ENCODE measurements around the gene CCDC15. TPM values are rescaled to one million over a fixed set of nuclear protein-coding genes. Genes with fewer than 3 reads are reported as not detected.

CCDC15 gene
- total RNA-seq, 2 experiments from 2014 or later = 7.7 to 8.8 TPM

- Mint-ChIP-seq H3K36me3 (ENCODE audit: low read depth) (no peaks in the 10 kb centered on the region), H3K4me1 (ENCODE audit: low read depth) (peaks cover 10% of the 10 kb centered on the region), H3K4me3 (no peak overlapping the region), H3K9me3 (ENCODE audit: insufficient read depth) (no peaks in the 10 kb centered on the region), H3K27ac (no peak overlapping the region), H3K27me3 (ENCODE audit: low read depth) (peaks cover 24% of the 10 kb centered on the region)
- ChIA-PET POLR2A (no interaction called here), CTCF (no interaction called here)
- DNase-seq = no peak
- ATAC-seq = no peak
Measured at GRCh38 chr11:125056931-125057692, 103.1 kb downstream of the CCDC15 start.

- no peak for ATAC-seq
- Mint-ChIP-seq H3K36me3 (ENCODE audit: low read depth) (no peaks in the 10 kb centered on the region), H3K9me3 (ENCODE audit: insufficient read depth) (no peaks in the 10 kb centered on the region), H3K27ac (no peak overlapping the region), H3K4me1 (ENCODE audit: low read depth) (peaks cover 10% of the 10 kb centered on the region), H3K27me3 (ENCODE audit: low read depth) (peaks cover 30% of the 10 kb centered on the region), H3K4me3 (no peak overlapping the region)
- DNase-seq = no peak
- CTCF ChIA-PET = no interaction called here
- POLR2A ChIA-PET = no interaction called here
Measured at GRCh38 chr11:125057693-125058016, 103.7 kb downstream of the CCDC15 start.

GRCh38 chr11:125061281-125061680, 107.3 kb downstream of the CCDC15 start:
- H3K9me3 Mint-ChIP-seq (ENCODE audit: insufficient read depth) = no peaks in the 10 kb centered on the region
- DNase-seq (no peak), ATAC-seq (no peak)
- CTCF ChIA-PET = interaction anchor here (1.4 kb wide), 1 partner anchor 17 kb away, joined by 4 read pairs; no protein-coding TSS in a partner anchor
- POLR2A ChIA-PET = no interaction called here
- no peak overlapping the region for H3K4me3 Mint-ChIP-seq
- H3K27me3 Mint-ChIP-seq (ENCODE audit: low read depth) = peaks cover 46% of the 10 kb centered on the region
- no peak overlapping the region for H3K27ac Mint-ChIP-seq
- peaks cover 12% of the 10 kb centered on the region for H3K4me1 Mint-ChIP-seq (ENCODE audit: low read depth)
- no peaks in the 10 kb centered on the region for H3K36me3 Mint-ChIP-seq (ENCODE audit: low read depth)

- ChIA-PET CTCF (interaction anchor here (1.1 to 1.4 kb wide), 2 partner anchors 16 to 62 kb away, joined by 3 to 4 read pairs; no protein-coding TSS in a partner anchor), POLR2A (no interaction called here)
- ATAC-seq (peak; percentile 8), DNase-seq (no peak)
- H3K4me1 Mint-ChIP-seq (ENCODE audit: low read depth) = peaks cover 12% of the 10 kb centered on the region
- H3K4me3 Mint-ChIP-seq = peak overlapping the region; percentile 76
- no peaks in the 10 kb centered on the region for H3K9me3 Mint-ChIP-seq (ENCODE audit: insufficient read depth)
- H3K27me3 Mint-ChIP-seq (ENCODE audit: low read depth) = peaks cover 46% of the 10 kb centered on the region
- no peaks in the 10 kb centered on the region for H3K36me3 Mint-ChIP-seq (ENCODE audit: low read depth)
- H3K27ac Mint-ChIP-seq = peak overlapping the region; percentile 75
Measured at GRCh38 chr11:125062218-125062930, 108.4 kb downstream of the CCDC15 start.

- POLR2A ChIA-PET = interaction anchor here (0.5 kb wide), 2 partner anchors 20 to 145 kb away, joined by 3 read pairs; no protein-coding TSS in a partner anchor
- Mint-ChIP-seq H3K9me3 (ENCODE audit: insufficient read depth) (no peaks in the 10 kb centered on the region), H3K36me3 (ENCODE audit: low read depth) (no peaks in the 10 kb centered on the region), H3K27me3 (ENCODE audit: low read depth) (peaks cover 46% of the 10 kb centered on the region), H3K4me1 (ENCODE audit: low read depth) (peaks cover 12% of the 10 kb centered on the region), H3K27ac (peak within 1 kb of the TSS; percentile 75), H3K4me3 (peak within 1 kb of the TSS; percentile 76)
- CTCF ChIA-PET = interaction anchor here (1.1 to 1.3 kb wide), 3 partner anchors 15 to 79 kb away, joined by 3 to 5 read pairs (median 3); no protein-coding TSS in a partner anchor
- ATAC-seq (peak; percentile 88), DNase-seq (peak; percentile 71)
Measured at GRCh38 chr11:125062931-125063428, 109.0 kb downstream of the CCDC15 start, which contains the start of gene SLC37A2. Gene SLC37A2, plus strand, starts transcription at chr11:125063305. Its CDS starts 63 bp downstream, at chr11:125063368.

GRCh38 chr11:125063429-125064043, 109.5 kb downstream of the CCDC15 start:
- H3K36me3 Mint-ChIP-seq (ENCODE audit: low read depth) = no peaks in the 10 kb centered on the region
- H3K27me3 Mint-ChIP-seq (ENCODE audit: low read depth) = peaks cover 42% of the 10 kb centered on the region
- DNase-seq = no peak
- H3K27ac Mint-ChIP-seq = no peak overlapping the region
- CTCF ChIA-PET = interaction anchor here (1.1 to 1.3 kb wide), 3 partner anchors 14 to 78 kb away, joined by 3 to 5 read pairs (median 3); no protein-coding TSS in a partner anchor
- H3K9me3 Mint-ChIP-seq (ENCODE audit: insufficient read depth) = no peaks in the 10 kb centered on the region
- H3K4me1 Mint-ChIP-seq (ENCODE audit: low read depth) = peaks cover 12% of the 10 kb centered on the region
- H3K4me3 Mint-ChIP-seq = peak overlapping the region; percentile 55
- peak; percentile 14 for ATAC-seq
- POLR2A ChIA-PET = interaction anchor here (0.5 kb wide), 2 partner anchors 20 to 146 kb away, joined by 3 read pairs; no protein-coding TSS in a partner anchor

GRCh38 chr11:125064070-125064469, 110.1 kb downstream of the CCDC15 start:
- POLR2A ChIA-PET = no interaction called here
- H3K4me3 Mint-ChIP-seq = peak overlapping the region; percentile 55
- no peak overlapping the region for H3K27ac Mint-ChIP-seq
- peaks cover 12% of the 10 kb centered on the region for H3K4me1 Mint-ChIP-seq (ENCODE audit: low read depth)
- CTCF ChIA-PET = interaction anchor here (1.2 to 1.3 kb wide), 2 partner anchors 14 to 78 kb away, joined by 3 to 5 read pairs; no protein-coding TSS in a partner anchor
- no peaks in the 10 kb centered on the region for H3K36me3 Mint-ChIP-seq (ENCODE audit: low read depth)
- ATAC-seq (no peak), DNase-seq (no peak)
- no peaks in the 10 kb centered on the region for H3K9me3 Mint-ChIP-seq (ENCODE audit: insufficient read depth)
- peaks cover 42% of the 10 kb centered on the region for H3K27me3 Mint-ChIP-seq (ENCODE audit: low read depth)

GRCh38 chr11:125068368-125068767, 114.4 kb downstream of the CCDC15 start:
- ATAC-seq = no peak

GRCh38 chr11:125069008-125069407, 115.0 kb downstream of the CCDC15 start:
- H3K4me1 Mint-ChIP-seq (ENCODE audit: low read depth) = peaks cover 25% of the 10 kb centered on the region
- H3K27ac Mint-ChIP-seq = no peak overlapping the region
- no peaks in the 10 kb centered on the region for H3K36me3 Mint-ChIP-seq (ENCODE audit: low read depth)
- ChIA-PET CTCF (no interaction called here), POLR2A (no interaction called here)
- H3K27me3 Mint-ChIP-seq (ENCODE audit: low read depth) = peaks cover 14% of the 10 kb centered on the region
- H3K9me3 Mint-ChIP-seq (ENCODE audit: insufficient read depth) = no peaks in the 10 kb centered on the region
- ATAC-seq (no peak), DNase-seq (no peak)
- no peak overlapping the region for H3K4me3 Mint-ChIP-seq

More at GRCh38 chr11:125068368-125068767, 114.4 kb downstream of the CCDC15 start:
- Mint-ChIP-seq H3K4me1 (ENCODE audit: low read depth) (peaks cover 29% of the 10 kb centered on the region), H3K4me3 (no peak overlapping the region), H3K36me3 (ENCODE audit: low read depth) (no peaks in the 10 kb centered on the region), H3K27me3 (ENCODE audit: low read depth) (peaks cover 15% of the 10 kb centered on the region), H3K27ac (no peak overlapping the region), H3K9me3 (ENCODE audit: insufficient read depth) (no peaks in the 10 kb centered on the region)
- CTCF ChIA-PET = no interaction called here
- no peak for DNase-seq
- POLR2A ChIA-PET = no interaction called here

GRCh38 chr11:125069796-125070195, 115.8 kb downstream of the CCDC15 start:
- ChIA-PET POLR2A (no interaction called here), CTCF (interaction anchor here (1.0 to 1.1 kb wide), 2 partner anchors 18 to 55 kb away, joined by 3 read pairs; no protein-coding TSS in a partner anchor)
- Mint-ChIP-seq H3K4me1 (ENCODE audit: low read depth) (peaks cover 24% of the 10 kb centered on the region), H3K36me3 (ENCODE audit: low read depth) (no peaks in the 10 kb centered on the region), H3K27ac (no peak overlapping the region), H3K4me3 (no peak overlapping the region), H3K9me3 (ENCODE audit: insufficient read depth) (no peaks in the 10 kb centered on the region), H3K27me3 (ENCODE audit: low read depth) (peaks cover 8% of the 10 kb centered on the region)
- DNase-seq = no peak
- ATAC-seq = no peak

GRCh38 chr11:125070699-125071254, 116.8 kb downstream of the CCDC15 start:
- Mint-ChIP-seq H3K4me3 (no peak overlapping the region), H3K27me3 (ENCODE audit: low read depth) (no peaks in the 10 kb centered on the region), H3K36me3 (ENCODE audit: low read depth) (no peaks in the 10 kb centered on the region), H3K27ac (peak overlapping the region; percentile 60), H3K9me3 (ENCODE audit: insufficient read depth) (no peaks in the 10 kb centered on the region), H3K4me1 (ENCODE audit: low read depth) (peaks cover 24% of the 10 kb centered on the region)
- ChIA-PET CTCF (interaction anchor here (1.1 kb wide), 1 partner anchor 54 kb away, joined by 3 read pairs; no protein-coding TSS in a partner anchor), POLR2A (interaction anchor here (0.6 kb wide), 1 partner anchor 47 kb away, joined by 3 read pairs; no protein-coding TSS in a partner anchor)
- peak; percentile 42 for DNase-seq
- peak; percentile 72 for ATAC-seq
